Progenitor cell of endocrine pancreas (in vitro differentiated cells): ENCODE data around the gene CDH24. TPM values are rescaled to one million over a fixed set of nuclear protein-coding genes. Genes with fewer than 3 reads are reported as not detected.

Experiments used
- DNase-seq: peaks from one replicate; pipeline ENCODE4 v3.0.0; 2021; ENCODE audit warnings: low spot score; ENCODE audit not compliant: unreplicated experiment
- H3K27ac Mint-ChIP-seq: 2 replicates; pipeline ENCODE4 v1.8.0; 2021; ENCODE audit warnings: mild to moderate bottlenecking, moderate library complexity, mixed read lengths
- H3K27me3 Mint-ChIP-seq: 2 replicates; pipeline ENCODE4 v1.8.0; 2021; ENCODE audit warnings: mixed read lengths
- H3K36me3 Mint-ChIP-seq: 2 replicates; pipeline ENCODE4 v1.8.0; 2022; ENCODE audit warnings: mixed read lengths; ENCODE audit not compliant: insufficient read depth
- H3K4me1 Mint-ChIP-seq: 2 replicates; pipeline ENCODE4 v1.8.0; 2021; ENCODE audit warnings: low read depth, mixed read lengths
- H3K4me3 Mint-ChIP-seq: 2 replicates; pipeline ENCODE4 v1.8.0; 2021; ENCODE audit warnings: low read depth, mild to moderate bottlenecking, moderate library complexity, mixed read lengths
- H3K9me3 Mint-ChIP-seq: 2 replicates; pipeline ENCODE4 v1.8.0; 2021; ENCODE audit warnings: low read depth, mixed read lengths
- total RNA-seq: library from RNA; stranded (reverse); gene quantifications from 2 replicates; pipeline ENCODE4 v1.2.1, GENCODE V29; 2021
- TF ChIP-seq, protein P1 (sequence below): fragments of 200-600 bp; sonication (generic); IDR thresholded peaks from one replicate; pipeline ENCODE4 v1.5.0; 2021; ENCODE audit warnings: antibody characterized with exemption, mild to moderate bottlenecking; ENCODE audit not compliant: unreplicated experiment

CDH24 gene
- total RNA-seq, 1 donor from 2014 or later, result 25.1 TPM

- peaks cover 4% of the 10 kb centered on the region for H3K36me3 Mint-ChIP-seq
- no peaks in the 10 kb centered on the region for H3K9me3 Mint-ChIP-seq
- no peaks in the 10 kb centered on the region for H3K27me3 Mint-ChIP-seq
- H3K4me1 Mint-ChIP-seq, result peaks cover 12% of the 10 kb centered on the region
- no peak overlapping the region for H3K27ac Mint-ChIP-seq
- DNase-seq, result no peak
- TF ChIP-seq, protein P1, sequence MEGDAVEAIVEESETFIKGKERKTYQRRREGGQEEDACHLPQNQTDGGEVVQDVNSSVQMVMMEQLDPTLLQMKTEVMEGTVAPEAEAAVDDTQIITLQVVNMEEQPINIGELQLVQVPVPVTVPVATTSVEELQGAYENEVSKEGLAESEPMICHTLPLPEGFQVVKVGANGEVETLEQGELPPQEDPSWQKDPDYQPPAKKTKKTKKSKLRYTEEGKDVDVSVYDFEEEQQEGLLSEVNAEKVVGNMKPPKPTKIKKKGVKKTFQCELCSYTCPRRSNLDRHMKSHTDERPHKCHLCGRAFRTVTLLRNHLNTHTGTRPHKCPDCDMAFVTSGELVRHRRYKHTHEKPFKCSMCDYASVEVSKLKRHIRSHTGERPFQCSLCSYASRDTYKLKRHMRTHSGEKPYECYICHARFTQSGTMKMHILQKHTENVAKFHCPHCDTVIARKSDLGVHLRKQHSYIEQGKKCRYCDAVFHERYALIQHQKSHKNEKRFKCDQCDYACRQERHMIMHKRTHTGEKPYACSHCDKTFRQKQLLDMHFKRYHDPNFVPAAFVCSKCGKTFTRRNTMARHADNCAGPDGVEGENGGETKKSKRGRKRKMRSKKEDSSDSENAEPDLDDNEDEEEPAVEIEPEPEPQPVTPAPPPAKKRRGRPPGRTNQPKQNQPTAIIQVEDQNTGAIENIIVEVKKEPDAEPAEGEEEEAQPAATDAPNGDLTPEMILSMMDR, result no peak
- H3K4me3 Mint-ChIP-seq, result no peak overlapping the region
Measured at GRCh38 chr14:23055147-23055550, 2.2 kb downstream of the CDH24 start.

GRCh38 chr14:23054000-23054811 lies 3.1 kb downstream of the CDH24 start:
- no peaks in the 10 kb centered on the region for H3K27me3 Mint-ChIP-seq
- H3K36me3 Mint-ChIP-seq, result peaks cover 2% of the 10 kb centered on the region
- TF ChIP-seq, protein P1, result no peak
- DNase-seq, result no peak
- H3K4me1 Mint-ChIP-seq, result peaks cover 12% of the 10 kb centered on the region
- H3K27ac Mint-ChIP-seq, result no peak overlapping the region
- H3K4me3 Mint-ChIP-seq, result no peak overlapping the region
- no peaks in the 10 kb centered on the region for H3K9me3 Mint-ChIP-seq

DNA sequence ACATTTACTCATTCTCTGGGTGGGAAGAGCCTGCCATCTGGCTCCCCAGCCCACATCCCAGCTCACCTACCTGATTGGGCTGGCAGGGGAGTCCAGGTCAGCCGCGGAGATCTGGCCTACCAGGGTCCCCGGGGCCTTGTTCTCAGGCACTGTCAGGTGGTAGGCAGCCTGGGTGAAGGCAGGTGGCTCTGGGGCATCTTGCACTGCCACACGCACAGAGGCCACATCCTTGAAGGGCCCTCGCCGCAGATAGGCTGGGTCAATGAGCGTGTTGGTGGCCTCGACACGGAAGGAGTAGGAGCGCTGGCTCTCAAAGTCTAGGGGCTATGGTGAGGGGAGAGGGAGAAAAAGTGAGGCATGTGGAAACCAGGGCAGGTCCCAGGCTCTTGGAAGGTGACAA lies 3.9 kb downstream of the CDH24 start:
- Mint-ChIP-seq H3K36me3 (no peaks in the 10 kb centered on the region), H3K4me3 (no peak overlapping the region), H3K9me3 (no peaks in the 10 kb centered on the region), H3K4me1 (peaks cover 12% of the 10 kb centered on the region), H3K27me3 (no peaks in the 10 kb centered on the region), H3K27ac (no peak overlapping the region)
- TF ChIP-seq, protein P1, result no peak
- no peak for DNase-seq

DNA sequence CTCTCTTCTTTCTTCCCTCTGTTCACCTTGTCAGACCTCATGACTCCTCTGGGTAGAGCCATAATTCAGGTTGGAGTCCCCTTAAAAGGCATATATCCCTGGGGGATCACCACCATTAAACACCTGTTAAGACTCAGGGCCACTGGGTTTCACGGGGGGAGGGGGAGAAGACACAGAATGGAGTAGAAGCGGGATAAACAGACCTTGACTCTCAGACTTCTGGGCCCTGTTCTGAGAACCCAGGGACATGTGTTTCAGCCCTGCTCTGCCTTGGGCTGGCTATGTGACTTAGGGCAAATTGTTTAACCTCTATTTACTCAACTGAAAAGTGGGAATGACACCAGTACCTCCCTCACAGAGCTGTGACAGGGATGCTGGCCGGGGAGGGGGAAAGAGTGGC lies 4.6 kb downstream of the CDH24 start:
- Mint-ChIP-seq H3K27ac (no peak overlapping the region), H3K4me3 (no peak overlapping the region), H3K27me3 (no peaks in the 10 kb centered on the region), H3K36me3 (no peaks in the 10 kb centered on the region), H3K9me3 (no peaks in the 10 kb centered on the region), H3K4me1 (peaks cover 12% of the 10 kb centered on the region)
- TF ChIP-seq, protein P1, result no peak
- no peak for DNase-seq

DNA sequence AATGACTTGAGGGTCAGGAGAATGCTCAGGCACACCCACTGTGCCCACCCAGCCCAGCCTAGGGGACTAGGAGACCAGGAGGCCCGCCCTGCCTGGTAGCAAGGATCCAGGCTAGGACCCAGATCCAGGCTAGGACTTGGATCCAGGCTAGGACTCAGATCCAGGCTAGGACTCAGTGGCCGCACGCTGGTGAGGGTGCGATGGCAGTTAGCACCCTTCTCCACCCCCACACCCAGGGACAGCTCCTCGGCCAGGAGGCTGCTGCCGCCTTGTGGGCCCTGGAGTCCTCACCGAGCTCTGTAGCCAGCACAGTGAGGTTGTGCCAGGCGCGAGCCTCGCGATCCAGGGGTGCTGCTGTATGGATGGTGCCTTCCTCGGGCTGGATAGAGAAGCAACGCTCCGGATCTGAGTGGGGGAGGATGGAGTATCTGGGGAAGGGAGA lies 5.1 kb downstream of the CDH24 start:
- Mint-ChIP-seq H3K27ac (no peak overlapping the region), H3K4me3 (no peak overlapping the region), H3K4me1 (peaks cover 12% of the 10 kb centered on the region), H3K27me3 (no peaks in the 10 kb centered on the region), H3K9me3 (no peaks in the 10 kb centered on the region), H3K36me3 (peaks cover 4% of the 10 kb centered on the region)
- DNase-seq, result no peak
- TF ChIP-seq, protein P1, result no peak
